ENCODE data around the gene CBLB.

CBLB gene

GRCh38 chr3:105678017-105678416, 190.8 kb downstream of the CBLB start:
- DNase-seq, result no peak

GRCh38 chr3:105676621-105677300, 192.1 kb downstream of the CBLB start:
- DNase-seq, result no peak

- no peak for DNase-seq
Observed at GRCh38 chr3:105674437-105675065, 194.3 kb downstream of the CBLB start.

- DNase-seq, result no peak
Observed at GRCh38 chr3:105672996-105673395, 195.8 kb downstream of the CBLB start.

- DNase-seq, result no peak
Observed at GRCh38 chr3:105662306-105662705, 206.5 kb downstream of the CBLB start.

- DNase-seq, result no peak
Observed at GRCh38 chr3:105661461-105661860, 207.4 kb downstream of the CBLB start.

GRCh38 chr3:105656651-105657504, 211.9 kb downstream of the CBLB start:
- DNase-seq, result no peak

- DNase-seq, result no peak
Observed at GRCh38 chr3:105653868-105654267, 214.9 kb downstream of the CBLB start.

- DNase-seq, result no peak
Observed at GRCh38 chr3:105653166-105653565, 215.6 kb downstream of the CBLB start.

- DNase-seq, result no peak
Observed at GRCh38 chr3:105649480-105649879, 219.3 kb downstream of the CBLB start.

GRCh38 chr3:105647047-105647446, 221.8 kb downstream of the CBLB start:
- DNase-seq, result peak in 1 of 2 donors; percentile 13

- DNase-seq, result no peak
Observed at GRCh38 chr3:105639131-105639530, 229.7 kb downstream of the CBLB start.

GRCh38 chr3:105634708-105635107, 234.1 kb downstream of the CBLB start:
- DNase-seq, result no peak

- no peak for DNase-seq
Observed at GRCh38 chr3:105629718-105630117, 239.1 kb downstream of the CBLB start.

GRCh38 chr3:105626739-105627138, 242.1 kb downstream of the CBLB start:
- DNase-seq, result no peak

GRCh38 chr3:105622169-105622568, 246.6 kb downstream of the CBLB start:
- no peak for DNase-seq

GRCh38 chr3:105620236-105620635, 248.6 kb downstream of the CBLB start:
- DNase-seq, result no peak

- no peak for DNase-seq
Observed at GRCh38 chr3:105619651-105620050, 249.2 kb downstream of the CBLB start.

GRCh38 chr3:105618556-105618955, 250.3 kb downstream of the CBLB start:
- no peak for DNase-seq

GRCh38 chr3:105616374-105617121, 252.3 kb downstream of the CBLB start:
- DNase-seq, result no peak

- no peak for DNase-seq
Observed at GRCh38 chr3:105615814-105616213, 253.0 kb downstream of the CBLB start.

- no peak for DNase-seq
Observed at GRCh38 chr3:105614288-105615030, 254.4 kb downstream of the CBLB start.

Data from CD4-positive, alpha-beta T cell treated with Interleukin-4 for 1 hour (primary cell).